GM10847 (cell line): ENCODE data around the gene TNRC6C.

Source experiments
- POLR2A ChIP-seq: IDR thresholded peaks from 2 replicates; pipeline ENCODE4 v1.6.1; 2011; ENCODE audit not compliant: insufficient read length; ENCODE audit errors: extremely low read depth

Gene TNRC6C

GRCh38 chr17:77973953-77974352 lies 15.4 kb downstream of the TNRC6C start:
- TF ChIP-seq POLR2A = no peak

GRCh38 chr17:77974396-77974795 lies 15.9 kb downstream of the TNRC6C start:
- no peak for TF ChIP-seq POLR2A

GRCh38 chr17:77990301-77990700 lies 31.8 kb downstream of the TNRC6C start:
- no peak for TF ChIP-seq POLR2A

GRCh38 chr17:77995146-77995852 lies 36.8 kb downstream of the TNRC6C start:
- TF ChIP-seq POLR2A = no peak

- no peak for TF ChIP-seq POLR2A
These were observed 37.8 kb downstream of the TNRC6C start for GRCh38 chr17:77996256-77996655.

GRCh38 chr17:77999413-78000173 lies 41.1 kb downstream of the TNRC6C start:
- no peak for TF ChIP-seq POLR2A

GRCh38 chr17:78000341-78000740 lies 41.8 kb downstream of the TNRC6C start:
- TF ChIP-seq POLR2A = no peak

GRCh38 chr17:78001182-78001581 lies 42.7 kb downstream of the TNRC6C start:
- no peak for TF ChIP-seq POLR2A

GRCh38 chr17:78001612-78002011 lies 43.1 kb downstream of the TNRC6C start:
- TF ChIP-seq POLR2A = no peak

- TF ChIP-seq POLR2A = no peak
These were observed 43.7 kb downstream of the TNRC6C start for GRCh38 chr17:78002166-78002565.

GRCh38 chr17:78005452-78006171 lies 47.1 kb downstream of the TNRC6C start:
- no peak for TF ChIP-seq POLR2A

- TF ChIP-seq POLR2A = no peak
These were observed 47.8 kb downstream of the TNRC6C start for GRCh38 chr17:78006338-78006737.

- no peak for TF ChIP-seq POLR2A
These were observed 49.1 kb downstream of the TNRC6C start for GRCh38 chr17:78007647-78008046.

- no peak for TF ChIP-seq POLR2A
These were observed 52.3 kb downstream of the TNRC6C start for GRCh38 chr17:78010759-78011158.

GRCh38 chr17:78012428-78012827 lies 53.9 kb downstream of the TNRC6C start:
- no peak for TF ChIP-seq POLR2A
